Neural cell (in vitro differentiated cells): Measurements from ENCODE around the gene NOL4L. TPM values are rescaled to one million over a fixed set of nuclear protein-coding genes. Genes with fewer than 3 reads are reported as not detected.

ENCODE experiments used
- H2AFZ ChIP-seq: fragments of 200-600, 300-800 bp; sonication (generic), shearing (Covaris generic); 2 replicates; pipeline ENCODE4 v1.6.0; 2014; ENCODE audit warnings: low read depth, mild to moderate bottlenecking, antibody characterized with exemption, low read length, moderate library complexity
- H3F3A ChIP-seq: fragments of 200-600 bp; shearing (Covaris generic); 2 replicates; pipeline ENCODE4 v1.6.1; 2016; ENCODE audit warnings: mild to moderate bottlenecking, moderate library complexity, mixed read lengths, antibody characterized with exemption, low read length; ENCODE audit not compliant: insufficient read depth, poor library complexity, severe bottlenecking
- H3K27ac ChIP-seq: fragments of 200-600, 300-800 bp; sonication (generic), shearing (Covaris generic); 2 replicates; pipeline ENCODE4 v1.5.1; 2014; ENCODE audit warnings: mild to moderate bottlenecking, low read length, moderate library complexity
- H3K27me3 ChIP-seq: fragments of 300-800, 200-600 bp; sonication (generic), shearing (Covaris generic); 2 replicates; pipeline ENCODE4 v1.6.0; 2014; ENCODE audit warnings: mild to moderate bottlenecking, low read depth, low read length, moderate library complexity; ENCODE audit not compliant: insufficient read depth
- H3K36me3 ChIP-seq: fragments of 300-800, 200-600 bp; sonication (generic), shearing (Covaris generic); 2 replicates; pipeline ENCODE4 v1.5.1; 2014; ENCODE audit warnings: mild to moderate bottlenecking, antibody characterized with exemption, low read length, moderate library complexity; ENCODE audit not compliant: insufficient read depth
- H3K4me2 ChIP-seq: fragments of 300-800, 200-600 bp; sonication (generic), shearing (Covaris generic); 2 replicates; pipeline ENCODE4 v1.6.0; 2014; ENCODE audit warnings: mild to moderate bottlenecking, low read length
- H3K4me3 ChIP-seq: fragments of 300-800, 200-600 bp; sonication (generic), shearing (Covaris generic); 2 replicates; pipeline ENCODE4 v1.5.1; 2014; ENCODE audit warnings: mild to moderate bottlenecking, low read length, moderate library complexity
- H3K79me2 ChIP-seq: fragments of 200-600 bp; shearing (Covaris generic); replicated peaks from 2 replicates; pipeline ENCODE4 v1.6.0; 2014; ENCODE audit warnings: mild to moderate bottlenecking, low read length, moderate library complexity; ENCODE audit not compliant: insufficient read depth
- H3K9ac ChIP-seq: fragments of 300-800, 200-600 bp; sonication (generic), shearing (Covaris generic); 2 replicates; pipeline ENCODE4 v1.6.1; 2016; ENCODE audit warnings: mild to moderate bottlenecking, low read length, mixed read lengths
- H3K9me2 ChIP-seq: fragments of 200-600 bp; shearing (Covaris generic); 2 replicates; pipeline ENCODE4 v1.6.1; 2016; ENCODE audit warnings: mild to moderate bottlenecking, low read length, mixed read lengths; ENCODE audit not compliant: insufficient read depth
- H3K9me3 ChIP-seq: fragments of 200-600, 300-800 bp; sonication (generic), shearing (Covaris generic); 2 replicates; pipeline ENCODE4 v1.6.1; 2016; ENCODE audit warnings: mild to moderate bottlenecking, mixed run types, low read length, moderate library complexity, mixed read lengths
- H4K20me1 ChIP-seq: fragments of 200-600 bp; shearing (Covaris generic); 2 replicates; pipeline ENCODE4 v1.6.1; 2016; ENCODE audit warnings: mild to moderate bottlenecking, mixed run types; ENCODE audit not compliant: insufficient read depth
- EP300 ChIP-seq: fragments of 450-650 bp; conservative IDR thresholded peaks from 2 replicates; pipeline ENCODE4 v1.6.1; 2014; ENCODE audit warnings: antibody characterized with exemption, mild to moderate bottlenecking, moderate library complexity; ENCODE audit not compliant: poor library complexity, severe bottlenecking
- EZH2 ChIP-seq: fragments of 200-600, 300-800 bp; shearing (Covaris generic), sonication (generic); IDR thresholded peaks from 2 replicates; pipeline ENCODE4 v1.6.1; 2014; ENCODE audit warnings: antibody characterized with exemption, low read length, borderline replicate concordance, mild to moderate bottlenecking; ENCODE audit not compliant: insufficient read depth, poor library complexity, severe bottlenecking
- MXI1 ChIP-seq: fragments of 450-650 bp; conservative IDR thresholded peaks from 2 replicates; pipeline ENCODE4 v1.6.1; 2014; ENCODE audit warnings: antibody characterized with exemption, mild to moderate bottlenecking; ENCODE audit not compliant: poor library complexity, severe bottlenecking
- POLR2AphosphoS5 ChIP-seq: IDR thresholded peaks from 2 replicates; pipeline ENCODE4 v1.6.1; 2012
- RAD21 ChIP-seq: fragments of 450-650 bp; conservative IDR thresholded peaks from 2 replicates; pipeline ENCODE4 v1.6.1; 2014; ENCODE audit warnings: antibody characterized with exemption, mild to moderate bottlenecking, moderate library complexity
- SMC3 ChIP-seq: fragments of 450-650 bp; conservative IDR thresholded peaks from 2 replicates; pipeline ENCODE4 v1.6.1; 2014; ENCODE audit warnings: antibody characterized with exemption, mild to moderate bottlenecking, moderate library complexity; ENCODE audit not compliant: poor library complexity
- TAF1 ChIP-seq: IDR thresholded peaks from 2 replicates; pipeline ENCODE4 v1.6.1; 2012; ENCODE audit warnings: low read depth
- polyA plus RNA-seq: library from polyadenylated mRNA; depleted of rRNA; stranded (reverse); fragments of >200 nt; gene quantifications from 2 replicates; pipeline ENCODE4 v1.2.3, GENCODE V29; 2014
- TF ChIP-seq, protein P1 (sequence below): fragments of 450-650 bp; IDR thresholded peaks from 2 replicates; pipeline ENCODE4 v1.5.1; 2014; ENCODE audit warnings: antibody characterized with exemption, mild to moderate bottlenecking, moderate library complexity; ENCODE audit not compliant: poor library complexity, severe bottlenecking
- TF ChIP-seq, protein P2 (sequence below): IDR thresholded peaks from 2 replicates; pipeline ENCODE4 v1.6.1; 2012; ENCODE audit warnings: borderline replicate concordance

NOL4L gene
- polyA plus RNA-seq, 1 donor from 2014 or later = 20.4 TPM

DNA sequence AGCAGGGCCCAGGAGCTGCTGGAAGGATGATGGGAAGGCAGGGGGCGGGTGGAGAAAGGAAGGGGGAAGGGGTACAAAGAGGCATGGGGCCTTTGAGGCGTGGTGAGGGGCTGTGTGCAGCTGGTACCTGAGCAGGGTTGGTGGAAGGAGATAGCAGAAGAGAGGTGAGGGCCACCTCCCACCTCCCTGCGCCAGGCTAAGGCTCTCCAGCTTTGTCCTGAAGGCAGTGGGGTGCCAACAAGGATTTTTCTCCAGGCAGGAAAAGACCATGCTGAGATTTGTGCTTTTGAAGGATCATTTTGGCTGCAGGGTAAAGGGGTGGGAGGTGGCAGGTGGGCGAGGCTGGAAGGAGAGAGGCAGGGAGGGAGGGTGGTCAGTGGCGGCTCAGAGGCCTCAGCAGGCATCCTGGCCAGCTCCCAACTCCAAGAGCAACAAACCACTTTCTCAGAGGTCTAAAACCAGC is 40.8 kb downstream of the NOL4L start:
- H3K9me3 ChIP-seq = no peaks in the 10 kb centered on the region
- H3K27me3 ChIP-seq = no peaks in the 10 kb centered on the region
- no peaks in the 10 kb centered on the region for H3K36me3 ChIP-seq
- H3K27ac ChIP-seq = no peak overlapping the region
- no peaks in the 10 kb centered on the region for H4K20me1 ChIP-seq
- no peaks in the 10 kb centered on the region for H3F3A ChIP-seq
- H3K9ac ChIP-seq = no peak overlapping the region
- H2AFZ ChIP-seq = no peak overlapping the region
- no peak overlapping the region for H3K4me3 ChIP-seq
- no peak overlapping the region for H3K4me2 ChIP-seq
- no peak for TF ChIP-seq SMC3
- TF ChIP-seq, protein P1, sequence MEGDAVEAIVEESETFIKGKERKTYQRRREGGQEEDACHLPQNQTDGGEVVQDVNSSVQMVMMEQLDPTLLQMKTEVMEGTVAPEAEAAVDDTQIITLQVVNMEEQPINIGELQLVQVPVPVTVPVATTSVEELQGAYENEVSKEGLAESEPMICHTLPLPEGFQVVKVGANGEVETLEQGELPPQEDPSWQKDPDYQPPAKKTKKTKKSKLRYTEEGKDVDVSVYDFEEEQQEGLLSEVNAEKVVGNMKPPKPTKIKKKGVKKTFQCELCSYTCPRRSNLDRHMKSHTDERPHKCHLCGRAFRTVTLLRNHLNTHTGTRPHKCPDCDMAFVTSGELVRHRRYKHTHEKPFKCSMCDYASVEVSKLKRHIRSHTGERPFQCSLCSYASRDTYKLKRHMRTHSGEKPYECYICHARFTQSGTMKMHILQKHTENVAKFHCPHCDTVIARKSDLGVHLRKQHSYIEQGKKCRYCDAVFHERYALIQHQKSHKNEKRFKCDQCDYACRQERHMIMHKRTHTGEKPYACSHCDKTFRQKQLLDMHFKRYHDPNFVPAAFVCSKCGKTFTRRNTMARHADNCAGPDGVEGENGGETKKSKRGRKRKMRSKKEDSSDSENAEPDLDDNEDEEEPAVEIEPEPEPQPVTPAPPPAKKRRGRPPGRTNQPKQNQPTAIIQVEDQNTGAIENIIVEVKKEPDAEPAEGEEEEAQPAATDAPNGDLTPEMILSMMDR = no peak
- H3K9me2 ChIP-seq = no peaks in the 10 kb centered on the region
- peaks cover 3% of the 10 kb centered on the region for H3K79me2 ChIP-seq

DNA sequence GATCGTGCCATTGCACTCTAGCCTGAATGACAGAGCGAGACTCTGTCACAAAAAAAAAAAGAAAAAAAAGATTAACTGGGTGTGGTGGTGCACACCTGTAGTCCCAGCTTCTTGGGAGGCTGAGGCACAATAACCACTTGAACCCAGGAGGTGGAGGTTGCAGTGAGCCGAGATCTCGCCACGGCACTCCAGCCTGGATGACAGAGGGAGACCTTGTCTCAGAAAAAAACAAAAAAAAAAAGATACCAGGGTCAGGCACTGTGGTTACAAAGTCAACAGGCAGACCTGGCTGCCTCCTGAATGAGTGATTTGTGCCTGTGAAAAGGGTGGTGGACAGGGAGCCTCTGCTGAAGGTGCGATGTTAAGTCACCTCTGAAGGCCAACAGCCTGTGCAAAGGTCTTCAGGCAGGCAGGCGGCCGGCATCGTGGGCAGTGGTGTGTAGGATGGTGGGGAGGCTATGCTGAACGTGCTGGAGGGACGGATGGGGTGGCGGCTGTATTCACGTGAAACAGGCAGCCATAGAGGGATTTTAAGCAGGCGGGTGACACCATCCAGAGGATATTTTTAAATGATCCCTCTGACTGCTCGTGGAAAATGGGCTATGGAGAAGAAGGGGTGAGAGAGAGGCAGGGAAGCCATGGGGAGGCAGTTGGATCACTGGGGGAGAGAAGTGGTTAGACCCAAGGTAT is 41.4 kb downstream of the NOL4L start:
- H2AFZ ChIP-seq = no peak overlapping the region
- no peaks in the 10 kb centered on the region for H3F3A ChIP-seq
- H3K9me3 ChIP-seq = no peaks in the 10 kb centered on the region
- H3K79me2 ChIP-seq = peaks cover 3% of the 10 kb centered on the region
- H3K4me3 ChIP-seq = no peak overlapping the region
- H3K27ac ChIP-seq = no peak overlapping the region
- no peak overlapping the region for H3K9ac ChIP-seq
- no peak for TF ChIP-seq POLR2AphosphoS5
- no peak for TF ChIP-seq TAF1
- no peak for TF ChIP-seq MXI1
- TF ChIP-seq, protein P2, sequence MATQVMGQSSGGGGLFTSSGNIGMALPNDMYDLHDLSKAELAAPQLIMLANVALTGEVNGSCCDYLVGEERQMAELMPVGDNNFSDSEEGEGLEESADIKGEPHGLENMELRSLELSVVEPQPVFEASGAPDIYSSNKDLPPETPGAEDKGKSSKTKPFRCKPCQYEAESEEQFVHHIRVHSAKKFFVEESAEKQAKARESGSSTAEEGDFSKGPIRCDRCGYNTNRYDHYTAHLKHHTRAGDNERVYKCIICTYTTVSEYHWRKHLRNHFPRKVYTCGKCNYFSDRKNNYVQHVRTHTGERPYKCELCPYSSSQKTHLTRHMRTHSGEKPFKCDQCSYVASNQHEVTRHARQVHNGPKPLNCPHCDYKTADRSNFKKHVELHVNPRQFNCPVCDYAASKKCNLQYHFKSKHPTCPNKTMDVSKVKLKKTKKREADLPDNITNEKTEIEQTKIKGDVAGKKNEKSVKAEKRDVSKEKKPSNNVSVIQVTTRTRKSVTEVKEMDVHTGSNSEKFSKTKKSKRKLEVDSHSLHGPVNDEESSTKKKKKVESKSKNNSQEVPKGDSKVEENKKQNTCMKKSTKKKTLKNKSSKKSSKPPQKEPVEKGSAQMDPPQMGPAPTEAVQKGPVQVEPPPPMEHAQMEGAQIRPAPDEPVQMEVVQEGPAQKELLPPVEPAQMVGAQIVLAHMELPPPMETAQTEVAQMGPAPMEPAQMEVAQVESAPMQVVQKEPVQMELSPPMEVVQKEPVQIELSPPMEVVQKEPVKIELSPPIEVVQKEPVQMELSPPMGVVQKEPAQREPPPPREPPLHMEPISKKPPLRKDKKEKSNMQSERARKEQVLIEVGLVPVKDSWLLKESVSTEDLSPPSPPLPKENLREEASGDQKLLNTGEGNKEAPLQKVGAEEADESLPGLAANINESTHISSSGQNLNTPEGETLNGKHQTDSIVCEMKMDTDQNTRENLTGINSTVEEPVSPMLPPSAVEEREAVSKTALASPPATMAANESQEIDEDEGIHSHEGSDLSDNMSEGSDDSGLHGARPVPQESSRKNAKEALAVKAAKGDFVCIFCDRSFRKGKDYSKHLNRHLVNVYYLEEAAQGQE = no peak
- no peak for TF ChIP-seq RAD21
- TF ChIP-seq, protein P1 = no peak
- no peak for TF ChIP-seq EZH2
- TF ChIP-seq EP300 = no peak
- no peak for TF ChIP-seq SMC3
- H3K27me3 ChIP-seq = no peaks in the 10 kb centered on the region
- no peaks in the 10 kb centered on the region for H3K9me2 ChIP-seq
- H4K20me1 ChIP-seq = no peaks in the 10 kb centered on the region
- H3K36me3 ChIP-seq = no peaks in the 10 kb centered on the region
- H3K4me2 ChIP-seq = no peak overlapping the region
